IPS-18a (cell line): ENCODE results near the gene CFAP46.

ENCODE experiments used
- H3K27ac ChIP-seq: one replicate; pipeline ENCODE4 v1.5.1; 2013; ENCODE audit warnings: low read length
- H3K27me3 ChIP-seq: one replicate; pipeline ENCODE4 v1.6.1; 2013; ENCODE audit warnings: mild to moderate bottlenecking, low read length; ENCODE audit not compliant: control insufficient read depth, insufficient read depth
- H3K36me3 ChIP-seq: one replicate; pipeline ENCODE4 v1.6.1; 2013; ENCODE audit warnings: low read depth, low read length; ENCODE audit not compliant: control insufficient read depth
- H3K4me1 ChIP-seq: one replicate; pipeline ENCODE4 v1.6.1; 2013; ENCODE audit warnings: low read depth, low read length; ENCODE audit not compliant: control insufficient read depth
- H3K4me3 ChIP-seq: one replicate; pipeline ENCODE4 v1.5.1; 2013; ENCODE audit warnings: low read length
- H3K9ac ChIP-seq: one replicate; pipeline ENCODE4 v1.6.1; 2013; ENCODE audit warnings: mild to moderate bottlenecking, low read length, moderate library complexity
- H3K9me3 ChIP-seq: one replicate; pipeline ENCODE4 v1.6.1; 2013; ENCODE audit warnings: low read depth, low read length; ENCODE audit not compliant: control insufficient read depth

Gene CFAP46

GRCh38 chr10:132984801-132985545 is 42.6 kb upstream of the CFAP46 start:
- Histone ChIP-seq H3K9me3 (no peaks in the 10 kb centered on the region), H3K27ac (no peak overlapping the region), H3K36me3 (no peaks in the 10 kb centered on the region), H3K4me3 (no peak overlapping the region), H3K27me3 (no peaks in the 10 kb centered on the region), H3K4me1 (peaks cover 3% of the 10 kb centered on the region), H3K9ac (no peak overlapping the region)

- Histone ChIP-seq H3K4me3 (no peak overlapping the region), H3K36me3 (no peaks in the 10 kb centered on the region), H3K27ac (no peak overlapping the region), H3K9me3 (no peaks in the 10 kb centered on the region), H3K4me1 (peaks cover 3% of the 10 kb centered on the region), H3K27me3 (no peaks in the 10 kb centered on the region), H3K9ac (no peak overlapping the region)
Measured at GRCh38 chr10:132984008-132984295, 41.6 kb upstream of the CFAP46 start.

- H3K27me3 ChIP-seq, result no peaks in the 10 kb centered on the region
Measured at GRCh38 chr10:132983252-132984007, 41.1 kb upstream of the CFAP46 start.

GRCh38 chr10:132982301-132982989 is 40.1 kb upstream of the CFAP46 start:
- H3K9ac ChIP-seq, result no peak overlapping the region
- H3K27ac ChIP-seq, result no peak overlapping the region
- peaks cover 3% of the 10 kb centered on the region for H3K4me1 ChIP-seq
- H3K27me3 ChIP-seq, result no peaks in the 10 kb centered on the region
- no peak overlapping the region for H3K4me3 ChIP-seq
- H3K36me3 ChIP-seq, result no peaks in the 10 kb centered on the region
- H3K9me3 ChIP-seq, result no peaks in the 10 kb centered on the region

More at GRCh38 chr10:132983252-132984007, 41.1 kb upstream of the CFAP46 start:
- Histone ChIP-seq H3K4me3 (no peak overlapping the region), H3K27ac (no peak overlapping the region), H3K9me3 (no peaks in the 10 kb centered on the region), H3K9ac (no peak overlapping the region), H3K4me1 (peaks cover 3% of the 10 kb centered on the region), H3K36me3 (no peaks in the 10 kb centered on the region)

GRCh38 chr10:132981746-132982145 is 39.4 kb upstream of the CFAP46 start:
- no peaks in the 10 kb centered on the region for H3K36me3 ChIP-seq

GRCh38 chr10:132981173-132981555 is 38.8 kb upstream of the CFAP46 start:
- Histone ChIP-seq H3K4me1 (peaks cover 3% of the 10 kb centered on the region), H3K4me3 (no peak overlapping the region), H3K9me3 (no peaks in the 10 kb centered on the region), H3K27me3 (no peaks in the 10 kb centered on the region), H3K9ac (no peak overlapping the region), H3K36me3 (no peaks in the 10 kb centered on the region), H3K27ac (no peak overlapping the region)

More at GRCh38 chr10:132981746-132982145, 39.4 kb upstream of the CFAP46 start:
- Histone ChIP-seq H3K4me3 (no peak overlapping the region), H3K27ac (no peak overlapping the region), H3K4me1 (peaks cover 3% of the 10 kb centered on the region), H3K9ac (no peak overlapping the region), H3K27me3 (no peaks in the 10 kb centered on the region), H3K9me3 (no peaks in the 10 kb centered on the region)

- Histone ChIP-seq H3K4me1 (peaks cover 3% of the 10 kb centered on the region), H3K9me3 (no peaks in the 10 kb centered on the region), H3K4me3 (no peak overlapping the region), H3K27me3 (no peaks in the 10 kb centered on the region), H3K27ac (no peak overlapping the region), H3K9ac (no peak overlapping the region), H3K36me3 (no peaks in the 10 kb centered on the region)
Measured at GRCh38 chr10:132980426-132981172, 38.2 kb upstream of the CFAP46 start.

- Histone ChIP-seq H3K9ac (no peak overlapping the region), H3K36me3 (no peaks in the 10 kb centered on the region), H3K4me3 (no peak overlapping the region), H3K27ac (no peak overlapping the region), H3K9me3 (no peaks in the 10 kb centered on the region), H3K4me1 (peaks cover 3% of the 10 kb centered on the region), H3K27me3 (no peaks in the 10 kb centered on the region)
Measured at GRCh38 chr10:132979491-132980425, 37.4 kb upstream of the CFAP46 start.

- Histone ChIP-seq H3K4me1 (no peaks in the 10 kb centered on the region), H3K27ac (no peak overlapping the region), H3K27me3 (no peaks in the 10 kb centered on the region), H3K4me3 (no peak overlapping the region), H3K36me3 (no peaks in the 10 kb centered on the region), H3K9me3 (no peaks in the 10 kb centered on the region), H3K9ac (no peak overlapping the region)
Measured at GRCh38 chr10:132978542-132978941, 36.2 kb upstream of the CFAP46 start.

- Histone ChIP-seq H3K4me1 (no peaks in the 10 kb centered on the region), H3K4me3 (no peak overlapping the region), H3K9me3 (no peaks in the 10 kb centered on the region), H3K27ac (no peak overlapping the region), H3K27me3 (no peaks in the 10 kb centered on the region), H3K36me3 (no peaks in the 10 kb centered on the region), H3K9ac (no peak overlapping the region)
Measured at GRCh38 chr10:132977807-132978206, 35.4 kb upstream of the CFAP46 start.
